Activated CD4-positive, alpha-beta T cell treated with anti-CD3 and anti-CD28 coated beads, Interleukin-2, Interleukin-4, amounts not matched to agents 100 ng/mL and 50 ng/mL, durations not matched to agents 16 hours and 8 hours (primary cell): ENCODE data around the gene PRR7.
A peak's percentile ranks its signal among the peaks of the same experiment; 100 is the strongest.

Experiments
- DNase-seq: peaks from one replicate; pipeline ENCODE4 v3.0.0-alpha.2; 2020; ENCODE audit warnings: low spot score

PRR7 gene

DNA sequence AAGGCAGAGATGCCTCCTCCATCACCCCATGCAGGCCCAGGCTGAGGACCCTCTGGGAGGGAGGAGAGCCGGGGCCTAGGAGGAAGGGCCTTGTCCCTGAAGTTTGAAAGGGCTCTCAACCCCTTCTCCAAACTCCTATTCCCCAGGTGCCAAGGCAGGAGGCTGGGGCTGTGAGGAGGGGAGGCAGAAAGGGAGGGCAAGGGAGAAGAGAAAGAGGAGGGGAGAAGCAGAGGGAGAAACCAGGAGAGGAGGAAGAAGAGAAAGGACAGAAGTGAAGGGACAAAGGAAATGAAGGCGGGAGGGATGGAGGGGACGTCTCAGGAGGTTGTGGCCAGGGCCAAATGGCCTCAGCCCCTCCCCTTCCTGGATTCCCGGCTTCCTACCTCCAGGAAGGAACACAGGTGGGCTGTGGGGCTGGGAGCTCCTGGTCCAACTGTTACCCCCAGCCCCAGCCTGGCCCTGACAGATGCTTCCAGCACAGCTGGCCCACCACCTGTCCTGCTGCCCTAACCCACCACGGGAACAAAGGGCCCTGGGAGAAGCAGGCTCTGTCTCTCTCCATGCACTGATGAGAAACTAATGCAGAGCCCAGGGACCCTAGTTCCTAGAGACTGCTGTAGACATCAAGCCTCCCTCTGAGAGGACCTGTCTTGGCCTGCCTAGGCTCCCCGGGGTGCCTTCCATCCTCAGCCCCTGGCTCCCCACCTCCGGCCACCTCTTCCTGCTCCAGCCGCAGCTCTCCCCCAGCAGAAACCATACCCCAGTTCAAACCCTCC lies 23.3 kb downstream of the PRR7 start:
- no peak for DNase-seq

DNA sequence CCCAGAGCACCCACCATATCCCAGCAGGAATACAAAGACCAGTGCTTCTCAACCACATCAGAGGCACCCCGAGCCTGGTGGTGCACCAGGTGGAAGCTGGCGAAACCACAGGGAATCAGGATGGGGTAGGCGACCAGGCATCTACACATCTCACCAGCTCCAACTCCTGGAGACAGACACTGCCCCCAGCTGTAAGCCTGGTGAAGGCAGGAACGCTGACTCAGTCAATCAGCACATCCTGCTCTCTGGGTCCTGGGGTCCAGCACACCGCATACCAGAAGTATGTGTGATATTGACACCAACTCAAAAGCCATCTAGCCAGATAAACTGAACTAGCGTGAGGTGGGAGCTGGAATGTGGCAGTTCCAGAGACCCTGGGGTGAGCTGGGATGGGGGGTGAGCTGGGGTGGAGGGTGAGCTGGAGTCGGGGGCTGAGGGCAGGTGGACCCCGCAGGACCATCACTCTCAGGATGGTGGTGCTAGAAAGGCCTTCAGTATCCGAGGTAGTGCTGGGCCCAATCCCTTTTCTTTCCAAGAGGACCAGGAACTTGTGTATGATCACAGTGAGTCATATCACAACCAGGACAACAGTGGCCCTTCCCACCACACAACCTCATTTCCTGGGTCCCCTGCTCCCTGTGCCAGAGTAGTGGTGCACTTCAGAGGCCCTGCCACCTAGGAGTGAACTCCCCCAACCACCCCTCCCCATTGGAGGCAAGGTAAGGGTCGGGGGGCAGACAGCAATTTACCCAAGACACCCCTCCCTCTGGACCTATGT lies 24.3 kb downstream of the PRR7 start:
- no peak for DNase-seq

DNA sequence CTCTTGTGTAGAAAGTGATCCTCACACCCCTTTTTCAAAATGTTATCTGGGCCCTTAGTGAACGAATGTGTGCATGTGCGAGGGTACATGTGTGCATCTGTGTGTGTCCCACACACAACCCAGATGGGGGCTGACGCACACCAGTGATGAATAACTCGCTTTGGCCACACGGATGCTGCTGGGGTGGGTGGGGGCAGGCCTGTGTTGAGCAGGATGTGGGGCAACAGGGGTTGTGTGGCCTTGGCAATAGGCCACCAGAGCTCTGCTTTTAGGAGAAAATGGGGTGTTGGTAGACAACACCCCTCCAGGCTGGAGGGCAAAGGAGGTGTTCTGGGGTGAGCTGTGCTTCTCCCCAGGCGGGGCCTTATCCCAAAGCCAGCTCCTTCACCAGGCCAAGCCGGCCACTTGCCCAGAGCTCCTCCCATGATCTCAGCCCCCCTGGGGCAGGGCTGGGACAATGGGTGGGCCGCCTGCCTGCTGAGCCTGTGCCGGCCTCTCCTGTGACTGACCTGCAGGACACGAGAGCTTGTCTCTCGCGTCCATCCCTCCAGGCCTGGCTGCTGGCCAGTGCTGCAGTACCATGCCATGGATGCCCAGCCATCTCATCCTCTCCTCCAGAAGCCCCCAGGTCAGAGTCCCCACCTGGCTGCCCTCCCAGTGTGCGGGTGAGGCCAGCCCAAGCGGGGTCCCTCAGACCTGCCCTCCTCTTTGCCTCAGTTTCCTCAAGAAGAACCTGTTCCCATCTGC lies 25.2 kb downstream of the PRR7 start:
- no peak for DNase-seq

DNA sequence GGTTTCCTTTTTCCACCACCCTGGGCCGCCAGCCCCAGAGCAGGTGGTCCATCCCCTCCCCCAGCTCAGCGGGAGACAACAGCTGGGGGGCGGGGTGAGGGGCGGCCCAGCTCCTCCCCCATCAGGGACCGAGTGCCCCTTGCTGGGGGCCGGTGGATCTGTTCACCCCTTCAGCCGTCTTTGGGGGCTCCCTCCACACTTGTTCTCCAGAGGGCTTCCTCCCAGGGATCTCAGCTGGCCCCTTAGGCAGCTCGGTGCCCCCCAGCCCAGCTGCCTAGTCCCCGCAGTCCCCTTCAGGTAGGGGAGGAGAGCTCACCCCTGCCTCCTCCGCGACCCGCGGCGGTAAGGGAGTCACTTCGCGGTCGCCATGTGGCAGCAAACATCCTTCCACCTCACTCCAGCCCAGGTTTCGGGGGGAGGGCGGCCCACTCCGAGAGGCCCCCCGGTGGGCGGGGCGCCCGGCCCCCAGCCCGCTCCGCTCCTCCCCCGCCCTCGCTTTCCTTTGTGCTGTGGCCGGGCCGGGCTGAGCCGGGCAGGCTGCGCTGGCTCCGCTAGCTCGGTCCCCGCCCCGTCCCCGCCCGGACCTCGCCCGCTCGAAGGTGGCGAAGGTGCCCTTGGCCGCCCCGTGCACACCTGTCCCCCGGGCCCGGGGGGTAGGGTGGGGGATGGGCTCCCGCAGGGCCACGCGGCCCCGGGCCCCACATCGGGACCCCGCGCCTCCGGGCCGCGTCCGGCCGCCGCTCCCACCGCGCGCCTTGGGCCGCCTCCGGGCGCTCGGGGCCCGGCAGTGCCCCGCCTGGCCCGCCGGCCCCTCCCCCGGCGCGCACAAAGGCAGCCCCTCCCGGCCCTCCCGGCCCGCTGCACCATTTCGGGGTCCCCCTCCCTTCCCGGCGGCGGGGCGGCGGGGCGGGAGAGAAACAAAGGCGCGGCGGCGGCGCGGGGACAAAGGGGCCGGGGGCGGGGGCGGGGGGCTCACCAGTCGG lies 26.1 kb downstream of the PRR7 start:
- DNase-seq = peak; percentile 25

DNA sequence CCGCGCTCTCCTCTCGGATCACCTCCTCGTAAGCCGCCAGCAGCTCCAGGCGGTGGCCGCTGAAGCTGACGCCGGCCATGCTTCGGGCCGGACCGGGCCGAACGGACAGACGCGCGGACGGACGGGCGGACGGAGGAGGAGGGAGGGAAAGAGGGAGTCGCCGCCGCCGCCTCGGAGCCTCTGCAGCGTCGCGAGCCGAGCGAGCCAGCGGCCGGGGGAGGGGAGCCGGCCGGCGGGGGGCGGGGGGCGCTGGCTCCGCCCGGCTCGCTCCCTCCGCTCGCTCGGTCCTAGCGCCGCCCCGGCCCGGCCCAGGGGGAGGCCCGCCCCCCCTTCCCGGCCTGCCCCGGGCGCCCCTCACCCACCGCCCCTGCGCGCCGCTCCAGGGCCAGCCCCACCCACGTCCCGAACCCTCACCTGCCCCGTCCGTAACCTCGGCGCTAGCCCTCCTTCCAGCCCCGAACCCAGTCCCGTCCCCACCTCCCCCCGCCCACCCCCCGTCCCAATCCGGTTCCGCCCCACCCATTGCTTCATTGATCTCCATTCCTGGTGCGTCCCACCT lies 26.9 kb downstream of the PRR7 start, which contains the start of gene DBN1:
Gene DBN1 (minus strand): TSS at position 192 of the 559 bp plus-strand sequence. CDS start 113 bp downstream, at position 79.
- DNase-seq = no peak

DNA sequence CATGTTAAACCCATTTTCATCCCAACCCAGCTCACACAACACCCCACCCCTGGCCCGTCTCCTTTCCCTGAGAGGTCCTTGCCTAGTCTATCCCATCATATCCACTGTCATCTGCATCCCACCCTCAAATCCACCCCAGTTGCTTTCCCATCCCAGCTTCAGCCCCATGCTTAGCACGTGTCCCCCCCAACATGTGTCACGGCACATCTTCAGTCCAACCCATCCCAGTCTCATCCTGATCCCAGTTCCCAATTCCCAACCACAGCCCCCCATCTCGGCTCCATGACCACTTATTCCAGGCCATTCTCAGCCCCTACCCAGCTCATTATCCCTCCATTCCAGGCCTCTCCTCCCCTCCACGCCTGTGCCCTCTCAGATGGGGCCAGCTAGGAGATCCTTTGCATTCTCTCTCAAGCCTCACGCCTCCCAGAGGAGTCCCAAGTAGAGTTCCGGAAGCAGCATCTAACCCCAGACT lies 27.4 kb downstream of the PRR7 start:
- no peak for DNase-seq

DNA sequence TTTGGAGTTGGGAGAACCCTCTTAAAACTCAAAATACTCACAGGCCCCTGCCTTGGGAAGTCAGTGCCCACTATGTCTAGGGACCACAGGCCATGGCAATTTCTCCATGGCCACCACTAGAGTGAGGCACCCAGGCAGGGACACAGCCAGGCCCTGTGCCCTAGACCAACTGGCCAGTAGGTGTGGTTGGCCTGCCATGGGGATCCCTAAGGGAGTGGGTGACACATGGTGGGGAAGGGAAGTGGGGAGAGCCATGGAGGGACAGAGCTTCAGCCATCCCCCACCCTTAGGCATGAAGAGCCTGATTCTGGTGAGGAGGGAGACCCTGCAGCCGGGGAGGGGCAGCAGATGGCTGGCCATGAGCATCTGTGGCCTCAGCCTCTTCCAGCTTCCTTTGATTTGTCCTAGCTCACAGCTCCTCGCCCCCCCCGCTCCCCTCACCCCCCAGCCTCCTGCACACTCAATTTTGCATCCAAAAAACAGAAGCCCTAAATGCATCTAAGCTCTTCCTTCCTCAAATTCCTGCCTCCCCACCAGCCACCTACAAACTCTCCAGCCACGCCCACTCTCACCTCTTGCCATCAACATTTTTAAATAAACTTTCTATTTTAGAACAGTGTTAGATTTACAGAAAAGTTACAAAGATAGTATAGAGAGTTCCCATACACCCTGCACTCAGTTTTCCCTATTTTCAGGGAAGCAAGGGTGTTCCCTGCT lies 28.4 kb downstream of the PRR7 start:
- DNase-seq = no peak

DNA sequence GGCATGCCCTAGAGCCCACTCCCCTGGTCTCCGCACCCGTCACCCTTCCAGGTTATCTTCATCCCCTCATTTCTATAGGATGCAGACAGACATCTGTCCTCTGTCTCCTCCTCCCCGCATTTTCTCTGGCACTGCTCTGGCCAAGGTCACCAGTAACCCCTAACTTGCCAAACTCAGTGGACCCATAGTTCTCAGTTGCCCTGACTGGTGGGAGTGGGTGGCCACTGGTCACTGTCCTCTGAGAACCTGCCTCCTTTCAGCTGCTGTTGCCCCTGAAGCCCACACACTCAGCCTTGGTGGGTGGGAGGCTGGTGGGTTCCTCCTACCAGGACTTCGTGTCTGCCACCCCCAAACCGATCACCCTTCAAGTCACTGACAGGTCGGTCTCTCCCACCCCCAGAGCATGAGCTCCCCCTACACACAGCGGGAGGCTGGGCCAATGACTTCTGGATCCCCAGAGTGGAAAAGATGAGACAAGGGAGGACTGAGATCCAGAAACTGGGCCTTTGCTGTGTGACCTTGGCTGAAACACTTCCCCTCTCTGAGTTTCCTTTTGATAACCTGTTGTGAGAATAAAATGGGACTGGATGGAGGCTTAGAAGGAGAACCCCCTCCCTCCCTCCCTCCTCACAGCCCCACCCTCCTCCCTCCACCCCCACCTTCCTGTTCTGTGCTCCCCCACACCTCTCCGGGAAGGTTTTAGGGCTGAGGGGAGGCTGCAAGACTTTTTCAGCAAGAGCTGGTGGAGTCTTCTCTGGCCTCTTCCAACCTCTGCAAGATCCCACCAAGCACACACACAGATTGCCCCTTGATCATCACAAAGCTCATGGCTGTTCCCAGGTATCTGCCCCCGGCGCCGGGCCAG lies 29.2 kb downstream of the PRR7 start:
- DNase-seq = no peak

DNA sequence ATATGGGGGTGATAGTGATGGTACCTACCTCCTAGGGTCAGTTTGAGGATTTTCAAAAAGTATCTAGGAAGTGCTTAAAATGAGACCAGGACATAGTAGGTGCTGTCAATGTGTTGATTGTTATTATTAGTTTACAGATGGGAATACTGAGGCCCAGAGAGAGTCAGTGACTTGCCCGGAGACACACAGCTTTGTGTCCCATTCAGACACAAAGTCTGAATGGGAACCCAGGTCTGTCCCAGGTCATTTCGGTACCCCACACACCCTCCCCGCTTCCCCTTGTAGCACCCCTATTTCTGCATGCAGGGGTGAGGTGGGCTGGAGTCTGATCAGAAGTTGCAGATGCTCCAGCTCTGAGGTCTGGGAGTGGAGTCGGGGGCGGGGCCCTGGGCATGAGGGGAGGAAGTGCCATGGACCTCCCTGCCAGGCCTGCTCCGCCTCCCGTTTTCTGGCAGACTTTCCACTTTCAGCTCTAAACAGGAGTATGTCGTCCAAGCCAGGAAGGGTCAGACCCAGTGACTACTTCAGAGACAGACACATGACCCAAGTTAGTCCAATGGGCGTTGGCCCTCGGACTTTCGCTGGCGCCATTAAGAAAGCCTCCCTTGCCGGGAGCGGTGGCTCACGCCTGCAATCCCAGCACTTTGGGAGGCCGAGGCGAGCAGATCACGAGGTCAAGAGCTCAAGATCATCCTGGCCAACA lies 30.1 kb downstream of the PRR7 start:
- DNase-seq = no peak

DNA sequence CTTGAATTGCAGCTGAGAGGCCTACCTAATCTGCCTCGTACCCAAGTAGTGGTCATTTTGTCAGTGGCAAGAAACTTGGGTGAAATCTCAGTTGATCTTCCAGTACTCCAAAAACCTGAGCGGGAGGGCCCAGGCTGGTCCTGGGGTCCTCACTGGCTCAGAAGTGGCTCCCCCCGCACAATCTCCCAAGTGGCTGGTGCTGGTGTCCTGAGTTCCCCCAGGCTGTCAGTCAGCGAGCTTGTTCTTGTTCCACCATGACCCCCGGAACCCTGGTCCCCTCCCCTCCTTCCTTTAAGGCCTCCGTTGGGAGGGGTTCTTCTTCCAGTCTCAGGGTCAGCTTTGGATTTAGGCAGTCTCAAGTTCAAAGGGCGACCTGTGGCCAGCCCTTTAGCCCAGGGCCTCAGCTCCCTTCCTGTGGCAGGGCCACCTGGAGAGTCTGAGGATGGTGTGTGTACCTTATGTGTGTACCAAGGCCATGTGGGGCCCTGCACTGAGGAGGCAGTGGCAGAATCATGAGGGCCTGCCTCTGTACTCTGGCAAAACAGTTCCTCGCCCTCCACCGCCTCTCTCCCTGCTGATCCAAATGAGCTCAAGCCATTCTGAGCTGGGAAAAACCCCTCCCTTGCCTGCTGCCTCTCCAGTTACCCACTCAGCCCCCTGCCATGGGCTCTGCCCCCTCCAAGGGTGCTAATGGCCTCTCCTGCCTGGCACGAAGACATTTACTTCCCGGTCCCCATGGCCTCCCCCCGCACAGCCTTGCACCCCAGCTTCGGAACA lies 31.3 kb downstream of the PRR7 start:
- no peak for DNase-seq

DNA sequence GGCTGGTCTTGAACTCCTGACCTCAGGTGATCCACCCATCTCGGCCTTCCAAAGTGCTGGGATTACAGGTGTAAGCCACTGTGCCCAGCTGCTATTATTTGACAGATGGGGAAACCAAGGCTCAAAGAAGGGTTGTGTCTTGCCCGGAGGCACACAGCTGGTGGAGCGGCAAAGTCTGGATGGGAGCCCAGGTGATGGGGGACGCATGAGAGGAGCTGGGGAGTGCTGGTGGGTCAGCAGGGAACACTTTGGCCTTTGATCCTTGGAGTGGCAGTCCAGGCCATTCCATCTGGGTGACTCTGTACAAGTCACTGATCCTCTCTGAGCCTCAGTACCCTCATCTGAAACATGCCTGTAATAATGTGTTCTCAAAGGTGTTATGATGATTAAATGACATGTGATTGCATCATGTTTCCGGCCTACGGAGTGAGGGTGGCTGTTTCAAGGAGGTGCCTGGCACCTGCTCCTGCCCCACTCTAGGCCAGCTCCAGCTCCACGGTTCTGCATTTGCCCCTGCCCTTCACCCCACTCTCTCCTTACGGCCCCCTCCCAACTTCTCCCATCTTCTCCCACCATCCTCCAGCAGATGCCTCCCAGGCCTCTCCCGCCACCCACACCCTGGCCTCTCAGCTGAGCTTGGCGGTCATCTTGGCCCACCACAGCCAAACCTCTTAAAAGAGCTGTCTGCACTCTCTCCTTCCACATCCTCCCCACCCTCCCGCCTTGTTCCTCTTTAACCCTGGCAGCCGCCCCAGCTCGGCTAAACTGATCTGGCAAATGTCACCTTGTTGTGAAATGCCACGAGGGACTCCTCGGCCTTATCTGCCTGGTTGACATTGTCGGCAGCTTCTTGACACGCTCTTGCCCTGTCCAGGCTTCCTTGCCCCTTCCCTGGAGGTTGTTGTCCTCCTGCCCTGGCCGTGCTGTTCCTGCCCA lies 32.4 kb downstream of the PRR7 start:
- DNase-seq = peak; percentile 43

DNA sequence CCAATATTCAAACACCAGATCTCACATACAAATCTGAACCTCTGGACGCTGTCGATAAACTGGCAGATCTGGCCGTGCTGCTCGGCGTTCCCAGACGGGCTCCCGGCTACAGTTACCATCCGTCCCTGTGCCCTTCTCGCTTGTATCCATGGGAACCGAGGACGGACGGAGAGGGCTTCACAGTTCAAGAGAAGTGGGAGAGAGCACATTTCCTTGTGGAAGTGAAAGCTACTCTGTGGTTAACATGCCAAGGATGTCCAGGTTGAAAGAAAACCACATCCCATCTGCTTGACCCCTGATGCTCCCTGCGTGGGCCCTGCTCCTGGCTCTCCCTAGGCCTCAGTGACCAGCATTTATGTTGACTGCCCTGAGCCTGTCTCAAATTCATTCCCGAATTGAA lies 33.2 kb downstream of the PRR7 start:
- no peak for DNase-seq

DNA sequence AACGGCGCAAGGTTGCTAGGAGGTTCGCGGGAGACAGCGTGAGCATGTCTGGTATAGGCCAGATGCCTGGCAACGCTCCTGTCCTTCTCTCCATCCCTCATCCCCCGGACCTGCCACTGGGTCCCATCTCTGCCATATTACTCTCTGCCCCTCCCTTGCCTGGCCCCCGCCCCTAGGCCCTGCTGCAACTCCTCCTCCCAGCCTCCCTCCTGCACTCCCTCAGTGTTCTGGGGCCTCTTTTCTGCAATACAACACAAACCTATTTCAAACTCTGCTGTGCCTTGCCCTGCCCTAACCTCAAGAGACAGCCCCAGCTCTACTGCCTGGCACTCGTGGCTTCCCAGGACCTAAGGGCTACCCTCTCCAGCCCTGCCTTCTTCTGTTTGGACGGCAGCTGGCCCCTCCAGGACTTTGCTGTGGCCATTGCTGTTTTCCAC lies 35.8 kb downstream of the PRR7 start:
- no peak for DNase-seq

DNA sequence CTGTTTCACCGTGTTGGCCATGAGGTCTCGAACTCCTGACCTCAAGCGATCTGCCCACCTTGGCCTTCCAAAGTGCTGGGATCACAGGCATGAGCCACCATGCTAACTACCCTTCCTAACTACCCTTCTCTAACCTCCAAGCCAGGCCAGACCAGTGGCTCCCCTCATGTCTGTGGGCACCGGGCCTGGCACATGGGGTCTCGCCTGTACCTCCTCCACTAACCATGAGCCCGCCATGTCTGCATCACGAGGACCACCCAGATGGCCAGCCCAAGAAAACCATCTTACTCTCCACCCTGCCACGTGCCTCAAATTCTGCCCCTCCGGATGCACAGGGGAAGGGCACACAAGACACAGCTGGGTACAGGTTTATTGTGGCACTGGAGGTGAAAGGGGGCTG lies 36.4 kb downstream of the PRR7 start:
- no peak for DNase-seq

DNA sequence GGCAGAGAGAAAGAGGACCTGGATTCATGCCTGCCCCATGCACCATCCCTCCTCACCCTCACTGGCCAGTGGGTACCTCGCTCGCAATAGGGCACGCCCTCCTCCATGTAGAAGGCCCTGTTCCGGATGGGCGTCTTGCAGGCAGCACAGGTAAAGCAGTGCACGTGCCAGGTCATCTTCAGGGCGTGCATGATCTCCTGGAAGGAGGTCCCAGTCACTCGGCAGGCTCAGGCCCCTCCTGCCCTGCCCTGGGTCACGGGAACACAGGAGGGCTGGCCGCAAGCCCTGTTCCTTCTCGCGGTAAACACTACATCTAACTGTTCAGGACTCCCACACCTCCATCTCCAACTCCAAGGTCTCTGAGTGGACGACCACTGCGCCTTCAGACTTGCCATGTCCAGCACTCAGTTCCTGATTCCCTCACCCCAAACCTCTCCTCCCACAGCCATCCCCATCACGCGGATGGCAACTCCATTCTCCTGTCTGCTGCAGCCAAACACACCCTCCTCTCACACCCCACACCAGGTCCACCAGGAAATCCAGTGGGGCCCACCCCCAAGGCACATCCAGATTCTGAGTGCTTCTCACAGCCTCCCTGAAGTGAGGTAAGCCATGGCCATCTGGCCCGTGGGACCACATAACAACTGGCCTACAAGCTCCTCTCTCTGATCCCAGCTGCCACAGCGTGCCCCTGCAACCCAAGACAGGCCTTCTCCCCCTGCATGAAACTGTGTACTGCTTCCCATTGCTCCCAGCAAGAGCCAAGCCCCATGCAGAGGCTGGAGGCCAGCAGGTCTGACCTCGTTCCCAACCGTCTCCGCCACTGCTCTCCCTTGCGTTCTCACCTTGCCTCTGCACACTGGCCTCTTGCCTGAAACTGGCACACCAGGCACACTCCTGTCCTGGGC lies 37.6 kb downstream of the PRR7 start:
- DNase-seq = no peak
